H1 (cell line): ENCODE measurements around the gene ZNF614. TPM values are rescaled to one million over a fixed set of nuclear protein-coding genes. Genes with fewer than 3 reads are reported as not detected.

Experiments used
- CTCF ChIA-PET: fragments of 300-600 bp; sonication (Branson Sonifier 250); formaldehyde crosslinking; loops from one replicate; lab custom pipeline; 2021; ENCODE audit not compliant: partially characterized antibody; lab: Charles Lee
- POLR2A ChIA-PET: fragments of 300-600 bp; sonication (Branson Sonifier 250); formaldehyde crosslinking; loops from one replicate; lab custom pipeline; 2021; ENCODE audit warnings: inconsistent platforms; ENCODE audit not compliant: partially characterized antibody; lab: Charles Lee
- DNase-seq, 2 experiments: peaks; one replicate each; pipeline versions ENCODE4 v3.0.0 to v3.0.0-alpha.2; 2010 to 2022; ENCODE audit warnings: low spot score in 2 of 2, low read depth in 1 of 2, mixed read lengths in 1 of 2
- FAIRE-seq: peaks from 2 replicates; lab custom pipeline; 2011; peaks lifted over from hg19 to GRCh38; lab: Jason Lieb, UNC
- H2AFZ ChIP-seq: 2 replicates; pipeline ENCODE4 v1.8.1; 2012; ENCODE audit warnings: low read length, inconsistent platforms
- H2AK5ac ChIP-seq: 2 replicates; pipeline ENCODE4 v1.6.1; 2013; ENCODE audit warnings: low read depth, low read length
- H2BK120ac ChIP-seq: replicated peaks from 2 replicates; pipeline ENCODE3; 2013; ENCODE audit warnings: low read depth, low read length, inconsistent platforms
- H2BK12ac ChIP-seq: 2 replicates; pipeline ENCODE4 v1.6.1; 2013; ENCODE audit warnings: low read depth, low read length
- H2BK15ac ChIP-seq: 2 replicates; pipeline ENCODE4 v1.6.1; 2013; ENCODE audit warnings: low read length
- H2BK20ac ChIP-seq: 2 replicates; pipeline ENCODE4 v1.6.1; 2013; ENCODE audit warnings: low read length
- H2BK5ac ChIP-seq: 2 replicates; pipeline ENCODE4 v1.6.1; 2013; ENCODE audit warnings: low read depth, low read length
- H3K14ac ChIP-seq: 2 replicates; pipeline ENCODE4 v1.6.1; 2013; ENCODE audit warnings: inconsistent platforms; ENCODE audit not compliant: insufficient read length
- H3K18ac ChIP-seq: 2 replicates; pipeline ENCODE4 v1.6.1; 2013; ENCODE audit warnings: low read length; ENCODE audit errors: extremely low read depth
- H3K23ac ChIP-seq: 2 replicates; pipeline ENCODE4 v1.6.1; 2013; ENCODE audit warnings: inconsistent platforms; ENCODE audit not compliant: insufficient read length
- H3K23me2 ChIP-seq: 2 replicates; pipeline ENCODE4 v1.6.1; 2013; ENCODE audit warnings: low read depth, low read length
- H3K27ac ChIP-seq: 2 replicates; pipeline ENCODE4 v1.6.1; 2011; ENCODE audit warnings: low read depth, low read length, inconsistent platforms
- H3K27me3 ChIP-seq, 4 experiments: replicated peaks in 1 of 4; 1 replicate in 1 of 4; 2 replicates in 3 of 4; pipeline versions ENCODE4 v1.6.1 to v1.8.1; 2011 to 2013; ENCODE audit warnings: low read length in 3 of 4, mild to moderate bottlenecking in 3 of 4, inconsistent platforms in 2 of 4, mixed read lengths in 2 of 4, moderate library complexity in 1 of 4; ENCODE audit not compliant: control insufficient read depth in 3 of 4, insufficient read depth in 3 of 4; ENCODE audit errors: extremely low read depth in 1 of 4
- H3K36me3 ChIP-seq, 4 experiments: 2 replicates each; pipeline versions ENCODE4 v1.6.1 to v1.8.1; 2011 to 2013; ENCODE audit warnings: mild to moderate bottlenecking in 4 of 4, low read length in 3 of 4, moderate library complexity in 2 of 4, control low read depth in 1 of 4, inconsistent platforms in 1 of 4; ENCODE audit not compliant: insufficient read depth in 4 of 4, control insufficient read depth in 2 of 4
- H3K4ac ChIP-seq: replicated peaks from 2 replicates; pipeline ENCODE3; 2013; ENCODE audit warnings: low read length, low read depth, mixed read lengths, inconsistent platforms; ENCODE audit not compliant: insufficient read length
- H3K4me1 ChIP-seq, 4 experiments: replicated peaks in 1 of 4; 1 replicate in 1 of 4; 2 replicates in 3 of 4; pipeline versions ENCODE4 v1.6.1 to v1.8.1; 2011 to 2013; ENCODE audit warnings: low read length in 3 of 4, inconsistent platforms in 2 of 4, mixed read lengths in 1 of 4; ENCODE audit not compliant: insufficient read depth in 4 of 4, control insufficient read depth in 3 of 4
- H3K4me2 ChIP-seq, 2 experiments: 2 replicates each; pipeline versions ENCODE4 v1.6.1 to v1.8.1; 2011 to 2013; ENCODE audit warnings: low read depth in 2 of 2, low read length in 2 of 2, control low read depth in 1 of 2, inconsistent platforms in 1 of 2, mild to moderate bottlenecking in 1 of 2; ENCODE audit not compliant: insufficient read depth in 1 of 2
- H3K4me3 ChIP-seq, 4 experiments: fragments of 200-600, 300-600 bp in 1 of 4; sonication (generic), shearing (Covaris generic), sonication (Bioruptor Twin) in 1 of 4; 2 replicates each; pipeline versions ENCODE4 v1.5.1 to v1.8.1; 2011 to 2016; ENCODE audit warnings: low read length in 4 of 4, low read depth in 3 of 4, control low read depth in 2 of 4, inconsistent platforms in 2 of 4, mild to moderate bottlenecking in 2 of 4, mixed read lengths in 1 of 4, moderate library complexity in 1 of 4; ENCODE audit not compliant: insufficient read depth in 2 of 4; ENCODE audit errors: extremely low read depth in 1 of 4
- H3K56ac ChIP-seq: replicated peaks from 2 replicates; pipeline ENCODE3; 2013; ENCODE audit warnings: low read depth, mild to moderate bottlenecking, mixed read lengths, low read length, inconsistent platforms; ENCODE audit not compliant: insufficient read length
- H3K79me1 ChIP-seq: 2 replicates; pipeline ENCODE4 v1.6.1; 2013; ENCODE audit warnings: low read depth, low read length, control low read depth
- H3K79me2 ChIP-seq, 2 experiments: 2 replicates each; pipeline versions ENCODE4 v1.6.1 to v1.8.1; 2012 to 2013; ENCODE audit warnings: low read length in 2 of 2, mild to moderate bottlenecking in 2 of 2, inconsistent platforms in 1 of 2; ENCODE audit not compliant: insufficient read depth in 2 of 2, control insufficient read depth in 1 of 2
- H3K9ac ChIP-seq, 4 experiments: replicated peaks in 1 of 4; 1 replicate in 1 of 4; 2 replicates in 3 of 4; pipeline versions ENCODE4 v1.6.1 to v1.8.1; 2011 to 2013; ENCODE audit warnings: low read depth in 3 of 4, low read length in 3 of 4, control low read depth in 2 of 4, mild to moderate bottlenecking in 2 of 4, moderate library complexity in 2 of 4, inconsistent platforms in 1 of 4; ENCODE audit errors: extremely low read depth in 1 of 4
- H3K9me3 ChIP-seq, 2 experiments: 2 replicates each; pipeline versions ENCODE4 v1.6.1 to v1.8.1; 2012 to 2013; ENCODE audit warnings: mild to moderate bottlenecking in 2 of 2, moderate library complexity in 2 of 2, control low read depth in 1 of 2, inconsistent platforms in 1 of 2, low read depth in 1 of 2, low read length in 1 of 2, mixed read lengths in 1 of 2; ENCODE audit not compliant: insufficient read depth in 2 of 2
- H4K20me1 ChIP-seq, 2 experiments: replicated peaks in 1 of 2; 2 replicates each; pipeline versions ENCODE3 to v1.8.1; 2011 to 2013; ENCODE audit warnings: inconsistent platforms in 2 of 2, low read length in 2 of 2, mild to moderate bottlenecking in 1 of 2; ENCODE audit not compliant: insufficient read depth in 2 of 2, control insufficient read depth in 1 of 2
- H4K5ac ChIP-seq: 2 replicates; pipeline ENCODE4 v1.6.1; 2013; ENCODE audit warnings: low read length, low read depth, mixed read lengths, inconsistent platforms; ENCODE audit not compliant: insufficient read length
- H4K8ac ChIP-seq: 2 replicates; pipeline ENCODE4 v1.8.0; 2013; ENCODE audit warnings: mild to moderate bottlenecking, moderate library complexity, low read length, inconsistent platforms; ENCODE audit not compliant: insufficient read depth; ENCODE audit errors: extremely low read depth
- H4K91ac ChIP-seq: replicated peaks from 2 replicates; pipeline ENCODE3; 2013; ENCODE audit warnings: low read length, mixed read lengths, inconsistent platforms; ENCODE audit not compliant: insufficient read length
- MAX ChIP-seq: IDR thresholded peaks from 2 replicates; pipeline ENCODE4 v1.6.1; 2012; ENCODE audit warnings: inconsistent platforms
- RAD21 ChIP-seq, 2 experiments: IDR thresholded peaks in 1 of 2; conservative IDR thresholded peaks in 1 of 2; 2 replicates each; pipeline ENCODE4 v1.6.1; 2011; ENCODE audit warnings: low read depth in 2 of 2, low read length in 2 of 2, improper control_type of control experiment in 1 of 2, inconsistent platforms in 1 of 2, mild to moderate bottlenecking in 1 of 2, moderate library complexity in 1 of 2
- WGBS, 2 experiments: shearing (Covaris generic) in 1 of 2; methylation state at CpG; one replicate each; pipeline versions ENCODE4 v1.1.6 to v1.1.7; 2013 to 2015; ENCODE audit warnings: low lambda C conversion rate in 2 of 2, mixed read lengths in 2 of 2, inconsistent platforms in 1 of 2, low coverage in 1 of 2, missing lambda C conversion rate in 1 of 2; ENCODE audit not compliant: insufficient replicate concordance in 2 of 2, insufficient coverage in 1 of 2, insufficient read length in 1 of 2; ENCODE audit errors: extremely low coverage in 1 of 2, missing lambda C conversion rate in 1 of 2; 5-methylcytosine and 5-hydroxymethylcytosine counted together
- polyA plus RNA-seq, 7 experiments: library from polyadenylated mRNA; depleted of rRNA in 3 of 7; stranded (reverse) in 5 of 7; unstranded in 2 of 7; fragments of >200 nt in 5 of 7; fragments of 200-250 nt in 2 of 7; gene quantifications; 1 replicate in 5 of 7; 2 replicates in 1 of 7; 4 replicates in 1 of 7; pipeline versions ENCODE4 v1.2.1 to v1.2.3, GENCODE V29; 2011 to 2013; ENCODE audit warnings: missing spikeins in 2 of 7, mixed read lengths in 2 of 7
- total RNA-seq: library from RNA; stranded (reverse); fragmentation: NEBNext Ultra II Directional; extraction: Animal tissue kit (Norgen Biotek cat#: 25700); gene quantifications from 2 replicates; pipeline ENCODE4 v1.2.1, GENCODE V29; 2021

Gene ZNF614
- total and polyA plus RNA-seq, 2 of the 8 experiments (the other 6 are each of a cell fraction or from before 2014, with no cell fraction given), result 4.7 to 18.7 TPM

GRCh38 chr19:51976852-51977251 lies 51.3 kb downstream of the ZNF614 start:
- peaks cover 46 to 60% of the 10 kb centered on the region in 2 experiments for H3K9me3 ChIP-seq

More at GRCh38 chr19:51976852-51977251, 51.3 kb downstream of the ZNF614 start:
- no peak for DNase-seq
- Histone ChIP-seq H2AK5ac (no peak overlapping the region), H2AFZ (no peak overlapping the region), H2BK12ac (no peak overlapping the region), H3K27me3 (no peaks in the 10 kb centered on the region), H2BK20ac (no peak overlapping the region), H3K36me3 (peaks cover 4 to 40% (median 17%) of the 10 kb centered on the region in 4 experiments; a peak in 6 of 8 replicates), H2BK5ac (no peak overlapping the region), H3K79me1 (no peaks in the 10 kb centered on the region)
- TF ChIP-seq MAX, result no peak
- TF ChIP-seq RAD21 (IDR thresholded peaks at IDR 0.05 in 1 of 2, conservative IDR thresholded peaks at IDR 0.05 in 1 of 2; ENCODE audit: low read depth in 2 of 2, low read length in 2 of 2), result peak; percentile 4 to 25; a peak in 3 of 4 replicates
- TF ChIP-seq, all 59 proteins: peak for 1
- Histone ChIP-seq H3K14ac (no peak overlapping the region), H2BK15ac (no peak overlapping the region), H4K5ac (no peak overlapping the region), H3K4me1 (no peaks in the 10 kb centered on the region), H3K4me3 (no peak overlapping the region), H3K4ac (no peak overlapping the region), H3K18ac (no peak overlapping the region), H3K79me2 (peaks cover 0 to 30% of the 10 kb centered on the region in 2 experiments; a peak in 2 of 4 replicates), H3K4me2 (no peak overlapping the region), H4K91ac (no peak overlapping the region), H3K23ac (no peak overlapping the region), H2BK120ac (no peak overlapping the region), H4K20me1 (no peaks in the 10 kb centered on the region), H3K56ac (no peak overlapping the region), H3K9ac (no peak overlapping the region), H4K8ac (no peak overlapping the region), H3K23me2 (no peaks in the 10 kb centered on the region), H3K27ac (no peak overlapping the region)
- no peak for FAIRE-seq
- CTCF ChIA-PET, result interaction anchor here (0.6 kb wide), 1 partner anchor 194 kb away, joined by 4 read pairs; no protein-coding TSS in a partner anchor
- POLR2A ChIA-PET, result interaction anchor here (1.1 kb wide), 1 partner anchor 121 kb away, joined by 3 read pairs; no protein-coding TSS in a partner anchor
- WGBS, 2 experiments, result 80% methylated on average over 3 of the region's 3 CpGs; no CpG with 5 or more reads in 1 of the 2 experiments
